K562 (cell line): ENCODE data around the gene CRYM. TPM values are rescaled to one million over a fixed set of nuclear protein-coding genes. Genes with fewer than 3 reads are reported as not detected.

Experiments used
- ADNP ChIP-seq: fragments of 200-800 bp; sonication (Bioruptor generic); IDR thresholded peaks from 2 replicates; pipeline ENCODE4 v1.6.1; 2016; ENCODE audit warnings: missing genetic modification characterization, missing compliant biosample characterization
- CBFA2T2 ChIP-seq: fragments of 450-650 bp; conservative IDR thresholded peaks from 2 replicates; pipeline ENCODE4 v1.6.1; 2017; ENCODE audit warnings: mild to moderate bottlenecking
- CBFA2T3 ChIP-seq: fragments of 450-650 bp; IDR thresholded peaks from 2 replicates; pipeline ENCODE4 v1.6.1; 2017
- DPF2 ChIP-seq: fragments of 450-650 bp; IDR thresholded peaks from 2 replicates; pipeline ENCODE4 v1.6.1; 2016
- EP400 ChIP-seq: fragments of 450-650 bp; IDR thresholded peaks from 2 replicates; pipeline ENCODE4 v1.6.1; 2017; ENCODE audit warnings: antibody characterized with exemption, mild to moderate bottlenecking, moderate library complexity
- ERF ChIP-seq: fragments of 450-650 bp; formaldehyde crosslinking; IDR thresholded peaks from 2 replicates; pipeline ENCODE4 v1.4.0; 2020; ENCODE audit warnings: mild to moderate bottlenecking, mixed read lengths
- FOSL1 ChIP-seq: fragments of 200-800 bp; sonication (Bioruptor generic); conservative IDR thresholded peaks from 2 replicates; pipeline ENCODE4 v1.6.1; 2016; ENCODE audit warnings: missing genetic modification characterization, missing compliant biosample characterization
- JUN ChIP-seq, 2 experiments: sonication (generic) in 1 of 2; formaldehyde crosslinking in 1 of 2; IDR thresholded peaks; 2 replicates each; pipeline versions ENCODE4 v1.6.1 to v1.8.0; 2012 to 2022; ENCODE audit warnings: borderline replicate concordance in 2 of 2, mild to moderate bottlenecking in 2 of 2, improper control_type of control experiment in 1 of 2, low read depth in 1 of 2, low read length in 1 of 2, missing genetic modification reagents in 1 of 2
- MEIS2 ChIP-seq: fragments of 450-650 bp; IDR thresholded peaks from 2 replicates; pipeline ENCODE4 v1.6.1; 2014; ENCODE audit warnings: mild to moderate bottlenecking; ENCODE audit not compliant: partially characterized antibody
- MIER1 ChIP-seq: fragments of 450-650 bp; IDR thresholded peaks from 2 replicates; pipeline ENCODE4 v1.6.1; 2016; ENCODE audit warnings: antibody characterized with exemption, mild to moderate bottlenecking, low read depth
- MTA2 ChIP-seq: fragments of 450-650 bp; IDR thresholded peaks from 2 replicates; pipeline ENCODE4 v1.6.1; 2016; ENCODE audit warnings: low read depth
- NCOR1 ChIP-seq: fragments of 450-650 bp; IDR thresholded peaks from 2 replicates; pipeline ENCODE4 v1.6.1; 2016; ENCODE audit warnings: mild to moderate bottlenecking, moderate library complexity
- NEUROD1 ChIP-seq: fragments of 150-350 bp; IDR thresholded peaks from 2 replicates; pipeline ENCODE4 v1.6.1; 2014; ENCODE audit warnings: borderline replicate concordance, low read length, low read depth; ENCODE audit not compliant: partially characterized antibody
- NFRKB ChIP-seq: fragments of 450-650 bp; IDR thresholded peaks from 2 replicates; pipeline ENCODE4 v1.6.1; 2016; ENCODE audit warnings: low read depth
- PURB ChIP-seq: sonication (generic); formaldehyde crosslinking; IDR thresholded peaks from 2 replicates; pipeline ENCODE4 v1.9.0; 2021; ENCODE audit warnings: low read depth, mild to moderate bottlenecking, missing genetic modification reagents
- RBM14 ChIP-seq: fragments of 200-400 bp; formaldehyde crosslinking; IDR thresholded peaks from 2 replicates; pipeline ENCODE4 v1.6.1; 2018; ENCODE audit warnings: low read depth, mild to moderate bottlenecking, low read length, moderate library complexity, borderline replicate concordance; ENCODE audit not compliant: insufficient read depth
- SMARCA4 ChIP-seq: fragments of 450-650 bp; IDR thresholded peaks from 2 replicates; pipeline ENCODE4 v1.6.1; 2016
- TAF9B ChIP-seq: fragments of 450-650 bp; IDR thresholded peaks from 2 replicates; pipeline ENCODE4 v1.6.1; 2018; ENCODE audit warnings: mild to moderate bottlenecking; ENCODE audit not compliant: partially characterized antibody
- TAL1 ChIP-seq: fragments of 450-650 bp; IDR thresholded peaks from 2 replicates; pipeline ENCODE4 v1.6.1; 2016; ENCODE audit warnings: mild to moderate bottlenecking
- TCF3 ChIP-seq: sonication (generic); formaldehyde crosslinking; IDR thresholded peaks from 2 replicates; pipeline ENCODE4 v1.4.0; 2020; ENCODE audit warnings: mild to moderate bottlenecking, missing genetic modification reagents
- TEAD4 ChIP-seq, 2 experiments: sonication (generic) in 1 of 2; formaldehyde crosslinking in 1 of 2; IDR thresholded peaks; 2 replicates each; pipeline versions ENCODE4 v1.6.1 to v1.8.0; 2012 to 2022; ENCODE audit warnings: borderline replicate concordance in 1 of 2, inconsistent platforms in 1 of 2, low read length in 1 of 2, mild to moderate bottlenecking in 1 of 2, missing genetic modification reagents in 1 of 2
- ZC3H8 ChIP-seq: fragments of 450-650 bp; IDR thresholded peaks from 2 replicates; pipeline ENCODE4 v1.6.1; 2017
- ZNF274 ChIP-seq: IDR thresholded peaks from 2 replicates; pipeline ENCODE4 v1.6.1; 2011; ENCODE audit warnings: low read depth, mild to moderate bottlenecking, low read length, moderate library complexity, borderline replicate concordance
- ZNF583 ChIP-seq: fragments of 250-450 bp; sonication (Bioruptor Pico); IDR thresholded peaks from 2 replicates; pipeline ENCODE4 v1.4.0; 2020
- ZNF76 ChIP-seq: fragments of 250-450 bp; sonication (Bioruptor Pico); IDR thresholded peaks from 2 replicates; pipeline ENCODE4 v1.4.0; 2020; ENCODE audit warnings: mild to moderate bottlenecking, moderate library complexity, borderline replicate concordance
- polyA plus RNA-seq, 8 experiments: library from polyadenylated mRNA; depleted of rRNA in 4 of 8; stranded (reverse) in 5 of 8; unstranded in 3 of 8; fragments of >200 nt; fragmentation: Nextera tagmentation in 2 of 8; fragmentation: Illumina TruSeq in 1 of 8; extraction: Ambion mirVana in 2 of 8; extraction: Trizol in 1 of 8; gene quantifications; 2 replicates each; pipeline versions ENCODE4 v1.2.1 to v1.2.3, GENCODE V29; 2011 to 2014; ENCODE audit warnings: inconsistent platforms in 1 of 8, missing spikeins in 1 of 8
- total RNA-seq, 7 experiments: library from RNA; depleted of rRNA in 6 of 7; stranded (reverse); fragments of >200 nt in 6 of 7; fragmentation: Illumina TruSeq in 2 of 7; extraction: Trizol in 2 of 7; gene quantifications; 2 replicates each; pipeline versions ENCODE4 v1.2.1 to v1.2.3, GENCODE V29; 2011 to 2021; ENCODE audit warnings: low replicate concordance in 1 of 7
- TF ChIP-seq, protein P1 (sequence below), 2 experiments: fragments of 450-650 bp; IDR thresholded peaks; 2 replicates each; pipeline ENCODE4 v1.6.1; 2016
- TF ChIP-seq, protein P2 (sequence below), 2 experiments: fragments of 450-650 bp; IDR thresholded peaks; 2 replicates each; pipeline ENCODE4 v1.6.1; 2018; ENCODE audit warnings: mild to moderate bottlenecking in 2 of 2, low read depth in 1 of 2; ENCODE audit not compliant: partially characterized antibody in 2 of 2

The CRYM gene
- total and polyA plus RNA-seq, 9 of the 15 experiments (the other 6 are each of a cell fraction or from before 2014, with no cell fraction given), result 0.08 to 0.98 (median 0.47) TPM

DNA sequence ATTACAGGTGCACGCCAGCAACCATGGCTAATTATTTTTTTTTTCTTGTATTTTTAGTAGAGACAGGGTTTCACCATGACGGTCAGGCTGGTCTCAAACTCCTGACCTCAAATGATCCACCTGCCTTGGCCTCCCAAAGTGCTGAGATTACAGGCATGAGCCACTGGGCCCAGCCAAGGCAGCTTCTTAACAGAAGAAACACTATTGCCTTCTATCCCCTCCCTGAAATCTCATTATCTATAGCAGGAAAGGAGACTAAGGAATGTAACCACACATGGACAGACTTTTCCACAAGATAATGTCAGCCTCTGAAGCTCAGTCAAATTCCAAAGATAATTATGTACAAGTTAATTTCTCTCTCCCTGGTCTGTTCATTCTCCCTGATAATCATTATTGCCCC is 61.0 kb downstream of the CRYM start (continued):
- TF ChIP-seq MTA2, result peak; percentile 74
- TF ChIP-seq DPF2, result no peak; the same call in 1 of the 2 replicates
- TF ChIP-seq MEIS2, result peak; percentile 3
- peak; percentile 80 for TF ChIP-seq CBFA2T3
- no peak for TF ChIP-seq PURB
- TF ChIP-seq TEAD4 (IDR thresholded peaks at IDR 0.05; ENCODE audit: low read length), result peak; percentile 78
- no peak for TF ChIP-seq TEAD4 (CRISPR knock-in tag; IDR thresholded peaks at IDR 0.05; ENCODE audit: borderline replicate concordance)
- TF ChIP-seq, protein P1, sequence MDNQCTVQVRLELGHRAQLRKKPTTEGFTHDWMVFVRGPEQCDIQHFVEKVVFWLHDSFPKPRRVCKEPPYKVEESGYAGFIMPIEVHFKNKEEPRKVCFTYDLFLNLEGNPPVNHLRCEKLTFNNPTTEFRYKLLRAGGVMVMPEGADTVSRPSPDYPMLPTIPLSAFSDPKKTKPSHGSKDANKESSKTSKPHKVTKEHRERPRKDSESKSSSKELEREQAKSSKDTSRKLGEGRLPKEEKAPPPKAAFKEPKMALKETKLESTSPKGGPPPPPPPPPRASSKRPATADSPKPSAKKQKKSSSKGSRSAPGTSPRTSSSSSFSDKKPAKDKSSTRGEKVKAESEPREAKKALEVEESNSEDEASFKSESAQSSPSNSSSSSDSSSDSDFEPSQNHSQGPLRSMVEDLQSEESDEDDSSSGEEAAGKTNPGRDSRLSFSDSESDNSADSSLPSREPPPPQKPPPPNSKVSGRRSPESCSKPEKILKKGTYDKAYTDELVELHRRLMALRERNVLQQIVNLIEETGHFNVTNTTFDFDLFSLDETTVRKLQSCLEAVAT (IDR thresholded peaks at IDR 0.05), result peak in 1 of 2 experiments; percentile 71; a peak in 1 of 4 replicates
- no peak for TF ChIP-seq ZNF583 (CRISPR knock-in tag)
- no peak for TF ChIP-seq TAF9B
- TF ChIP-seq ADNP (tag), result peak; percentile 73; the same call in 1 of the 2 replicates
- TF ChIP-seq EP400, result no peak
- no peak for TF ChIP-seq ZNF76 (CRISPR knock-in tag)
- TF ChIP-seq TAL1, result peak; percentile 79
- no peak for TF ChIP-seq ZNF274
- TF ChIP-seq TCF3 (CRISPR knock-in tag), result peak; percentile 90
- TF ChIP-seq ZC3H8, result no peak
- no peak for TF ChIP-seq RBM14
- TF ChIP-seq ERF (CRISPR knock-in tag), result no peak
- TF ChIP-seq JUN (IDR thresholded peaks at IDR 0.05; ENCODE audit: borderline replicate concordance, low read depth, low read length), result no peak
- no peak for TF ChIP-seq JUN (CRISPR knock-in tag; IDR thresholded peaks at IDR 0.05; ENCODE audit: borderline replicate concordance)
- TF ChIP-seq FOSL1 (tag), result 0 out of 2 replicates have a peak, but pooled peaks have one; percentile 31
- no peak for TF ChIP-seq MIER1
- TF ChIP-seq NEUROD1, result no peak
- peak; percentile 55 for TF ChIP-seq NCOR1
- TF ChIP-seq, protein P2, sequence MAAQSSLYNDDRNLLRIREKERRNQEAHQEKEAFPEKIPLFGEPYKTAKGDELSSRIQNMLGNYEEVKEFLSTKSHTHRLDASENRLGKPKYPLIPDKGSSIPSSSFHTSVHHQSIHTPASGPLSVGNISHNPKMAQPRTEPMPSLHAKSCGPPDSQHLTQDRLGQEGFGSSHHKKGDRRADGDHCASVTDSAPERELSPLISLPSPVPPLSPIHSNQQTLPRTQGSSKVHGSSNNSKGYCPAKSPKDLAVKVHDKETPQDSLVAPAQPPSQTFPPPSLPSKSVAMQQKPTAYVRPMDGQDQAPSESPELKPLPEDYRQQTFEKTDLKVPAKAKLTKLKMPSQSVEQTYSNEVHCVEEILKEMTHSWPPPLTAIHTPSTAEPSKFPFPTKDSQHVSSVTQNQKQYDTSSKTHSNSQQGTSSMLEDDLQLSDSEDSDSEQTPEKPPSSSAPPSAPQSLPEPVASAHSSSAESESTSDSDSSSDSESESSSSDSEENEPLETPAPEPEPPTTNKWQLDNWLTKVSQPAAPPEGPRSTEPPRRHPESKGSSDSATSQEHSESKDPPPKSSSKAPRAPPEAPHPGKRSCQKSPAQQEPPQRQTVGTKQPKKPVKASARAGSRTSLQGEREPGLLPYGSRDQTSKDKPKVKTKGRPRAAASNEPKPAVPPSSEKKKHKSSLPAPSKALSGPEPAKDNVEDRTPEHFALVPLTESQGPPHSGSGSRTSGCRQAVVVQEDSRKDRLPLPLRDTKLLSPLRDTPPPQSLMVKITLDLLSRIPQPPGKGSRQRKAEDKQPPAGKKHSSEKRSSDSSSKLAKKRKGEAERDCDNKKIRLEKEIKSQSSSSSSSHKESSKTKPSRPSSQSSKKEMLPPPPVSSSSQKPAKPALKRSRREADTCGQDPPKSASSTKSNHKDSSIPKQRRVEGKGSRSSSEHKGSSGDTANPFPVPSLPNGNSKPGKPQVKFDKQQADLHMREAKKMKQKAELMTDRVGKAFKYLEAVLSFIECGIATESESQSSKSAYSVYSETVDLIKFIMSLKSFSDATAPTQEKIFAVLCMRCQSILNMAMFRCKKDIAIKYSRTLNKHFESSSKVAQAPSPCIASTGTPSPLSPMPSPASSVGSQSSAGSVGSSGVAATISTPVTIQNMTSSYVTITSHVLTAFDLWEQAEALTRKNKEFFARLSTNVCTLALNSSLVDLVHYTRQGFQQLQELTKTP (IDR thresholded peaks at IDR 0.05; ENCODE audit: low read depth in 1 of 2, partially characterized antibody in 2 of 2), result no peak
- peak; percentile 48; the same call in 1 of the 2 replicates for TF ChIP-seq SMARCA4
- no peak for TF ChIP-seq NFRKB
- peak; percentile 69 for TF ChIP-seq CBFA2T2
